Measurements from ENCODE around the gene FLT4. TPM values are rescaled to one million over a fixed set of nuclear protein-coding genes. Genes with fewer than 3 reads are reported as not detected.

The FLT4 gene
- total and polyA plus RNA-seq, 7 donors, result 0.23 to 16.9 (median 6.2) TPM

DNA sequence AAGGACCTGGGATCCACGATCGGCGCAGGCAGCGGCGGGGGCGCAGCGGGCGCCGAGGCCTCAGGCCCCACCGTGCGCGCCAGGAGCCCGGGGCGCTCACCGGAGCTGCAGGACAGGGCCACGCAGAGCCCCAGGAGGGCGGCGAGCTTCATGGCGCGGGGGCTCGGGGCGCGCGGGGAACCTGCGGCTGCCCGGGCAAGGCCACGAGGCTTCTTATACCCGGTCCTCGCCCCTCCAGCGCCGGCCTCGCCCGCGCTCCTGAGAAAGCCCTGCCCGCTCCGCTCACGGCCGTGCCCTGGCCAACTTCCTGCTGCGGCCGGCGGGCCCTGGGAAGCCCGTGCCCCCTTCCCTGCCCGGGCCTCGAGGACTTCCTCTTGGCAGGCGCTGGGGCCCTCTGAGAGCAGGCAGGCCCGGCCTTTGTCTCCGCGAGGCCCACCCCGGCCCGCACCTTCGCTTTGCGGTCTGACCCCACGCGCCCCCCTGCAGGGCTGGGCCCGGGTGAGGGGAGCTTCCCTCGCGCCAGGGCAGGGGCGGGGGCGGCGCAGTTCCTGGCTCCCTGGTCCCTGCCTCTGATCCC lies 58.0 kb downstream of the FLT4 start, which contains the start of gene SCGB3A1:
SCGB3A1 (minus strand) TSS at position 189 of the 577 bp plus-strand sequence; CDS start at position 152, 37 bp downstream.
- WGBS, 2 donors, result 3 to 5% methylated on average over 60 of the region's 60 CpGs
- H3K27ac ChIP-seq, result no peak within 1 kb of the TSS
- no peaks in the 10 kb centered on the region for H3K36me3 ChIP-seq
- intact Hi-C loops (cut with DNase I), result no loop called here
- H3K27me3 ChIP-seq, result peaks cover 15 to 54% (median 34%) of the 10 kb centered on the region in 3 donors
- no peak for TF ChIP-seq EP300 (IDR thresholded peaks at IDR 0.05)
- TF ChIP-seq POLR2A (IDR thresholded peaks at IDR 0.05), result no peak
- TF ChIP-seq POLR2AphosphoS5 (IDR thresholded peaks at IDR 0.05), result no peak
- TF ChIP-seq, protein P1, sequence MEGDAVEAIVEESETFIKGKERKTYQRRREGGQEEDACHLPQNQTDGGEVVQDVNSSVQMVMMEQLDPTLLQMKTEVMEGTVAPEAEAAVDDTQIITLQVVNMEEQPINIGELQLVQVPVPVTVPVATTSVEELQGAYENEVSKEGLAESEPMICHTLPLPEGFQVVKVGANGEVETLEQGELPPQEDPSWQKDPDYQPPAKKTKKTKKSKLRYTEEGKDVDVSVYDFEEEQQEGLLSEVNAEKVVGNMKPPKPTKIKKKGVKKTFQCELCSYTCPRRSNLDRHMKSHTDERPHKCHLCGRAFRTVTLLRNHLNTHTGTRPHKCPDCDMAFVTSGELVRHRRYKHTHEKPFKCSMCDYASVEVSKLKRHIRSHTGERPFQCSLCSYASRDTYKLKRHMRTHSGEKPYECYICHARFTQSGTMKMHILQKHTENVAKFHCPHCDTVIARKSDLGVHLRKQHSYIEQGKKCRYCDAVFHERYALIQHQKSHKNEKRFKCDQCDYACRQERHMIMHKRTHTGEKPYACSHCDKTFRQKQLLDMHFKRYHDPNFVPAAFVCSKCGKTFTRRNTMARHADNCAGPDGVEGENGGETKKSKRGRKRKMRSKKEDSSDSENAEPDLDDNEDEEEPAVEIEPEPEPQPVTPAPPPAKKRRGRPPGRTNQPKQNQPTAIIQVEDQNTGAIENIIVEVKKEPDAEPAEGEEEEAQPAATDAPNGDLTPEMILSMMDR (IDR thresholded peaks at IDR 0.05), result no peak
- peak within 1 kb of the TSS in 2 of 4 donors; percentile 18 to 21 for H3K4me3 ChIP-seq
- DNase-seq, result peak; percentile 59
- H3K9me3 ChIP-seq, result no peaks in the 10 kb centered on the region
- H3K4me1 ChIP-seq, result peaks cover 0 to 19% (median 8%) of the 10 kb centered on the region in 4 donors

DNA sequence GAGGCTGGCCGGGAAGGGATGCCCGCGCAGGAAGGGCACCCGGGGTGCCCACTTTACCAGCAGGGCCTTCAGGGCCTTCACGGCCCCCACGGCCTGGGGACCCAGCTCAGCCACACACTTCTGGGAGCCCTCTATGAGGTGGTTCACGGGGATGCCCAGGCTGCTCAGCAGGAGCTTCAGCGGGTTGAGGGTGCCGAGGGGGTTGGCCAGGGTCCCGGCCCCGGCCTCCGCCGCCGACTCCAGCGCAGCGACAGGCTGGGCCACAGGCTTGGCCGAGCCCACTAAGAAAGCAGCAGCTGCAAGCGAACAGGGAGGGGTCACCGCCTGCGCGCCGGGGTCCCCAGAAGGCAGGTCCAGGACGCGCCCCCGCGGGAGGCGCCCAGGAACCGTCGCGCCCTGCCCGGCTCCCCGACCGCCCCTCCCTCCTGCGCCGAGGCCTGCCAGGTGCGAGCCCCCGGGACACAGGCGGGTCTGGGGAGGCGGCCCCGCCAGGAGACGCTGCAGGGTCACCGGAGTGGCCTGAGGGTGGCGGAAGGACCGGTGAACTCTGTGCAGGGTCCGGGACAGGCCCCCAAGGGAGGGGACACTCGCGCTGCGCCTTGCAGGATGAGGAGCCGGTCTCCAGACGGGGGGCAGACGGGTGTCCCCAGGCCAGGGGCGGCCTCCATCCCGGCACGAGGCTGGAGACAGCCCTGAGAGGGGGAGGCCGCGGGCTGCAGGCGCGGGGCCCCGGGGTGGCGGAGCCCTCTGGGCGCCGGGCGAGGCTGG lies 58.7 kb downstream of the FLT4 start:
- peak overlapping the region in 2 of 4 donors; percentile 18 to 21 for H3K4me3 ChIP-seq

DNA sequence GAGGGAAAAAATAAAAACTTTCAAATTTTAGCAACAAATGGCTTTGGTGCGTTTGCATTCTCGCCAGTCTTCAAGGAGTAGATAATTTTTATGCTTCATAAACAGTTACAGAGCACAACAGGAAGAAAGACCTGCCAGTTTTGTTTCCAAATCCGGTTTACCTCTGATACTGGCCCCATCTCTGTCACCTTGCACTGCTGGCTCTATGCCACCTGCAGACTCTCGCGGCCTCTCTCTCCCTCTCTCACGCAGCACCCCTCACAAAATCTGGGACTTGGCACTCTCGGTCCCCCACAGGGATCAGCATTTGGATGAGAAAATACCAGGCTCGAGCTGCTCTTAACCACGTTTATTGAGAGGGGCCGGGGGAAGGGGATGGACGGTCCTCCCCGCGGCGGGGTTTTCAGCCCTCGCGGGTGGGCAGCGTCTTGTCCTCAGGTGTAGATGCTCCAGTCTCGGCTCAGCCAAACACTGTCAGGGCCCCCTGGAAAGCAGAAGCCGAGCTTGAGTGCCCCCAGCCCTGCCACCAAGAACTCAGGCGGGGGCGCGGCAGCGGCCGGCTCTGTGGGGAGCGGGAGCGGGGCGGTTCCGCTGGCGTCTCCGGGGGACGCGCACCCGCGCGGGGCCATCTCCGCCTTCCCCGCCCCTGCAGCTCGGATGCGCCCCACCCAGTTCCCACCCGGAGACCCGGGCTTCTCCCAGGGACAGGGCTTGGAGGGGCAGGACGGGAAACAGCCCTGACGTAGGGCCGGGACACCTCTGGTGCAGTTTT lies 59.4 kb downstream of the FLT4 start:
- H3K27ac ChIP-seq, result no peak overlapping the region
- H3K36me3 ChIP-seq, result no peaks in the 10 kb centered on the region
- H3K27me3 ChIP-seq, result peaks cover 15 to 54% (median 34%) of the 10 kb centered on the region in 3 donors
- no peak for TF ChIP-seq POLR2AphosphoS5 (IDR thresholded peaks at IDR 0.05)
- TF ChIP-seq, protein P1 (IDR thresholded peaks at IDR 0.05), result no peak
- TF ChIP-seq POLR2A (IDR thresholded peaks at IDR 0.05), result no peak
- TF ChIP-seq EP300 (IDR thresholded peaks at IDR 0.05), result no peak
- no peaks in the 10 kb centered on the region for H3K9me3 ChIP-seq
- H3K4me1 ChIP-seq, result peaks cover 0 to 19% (median 8%) of the 10 kb centered on the region in 4 donors
- intact Hi-C loops (cut with DNase I), result no loop called here
- peak overlapping the region in 1 of 4 donors; percentile 18 for H3K4me3 ChIP-seq
- no peak for DNase-seq
- 3 to 7% methylated on average over 44 of the region's 44 CpGs for WGBS, 2 donors

More for the DNA sequence above, 58.7 kb downstream of the FLT4 start:
- DNase-seq, result peak; percentile 44
- no peaks in the 10 kb centered on the region for H3K9me3 ChIP-seq
- H3K27me3 ChIP-seq, result peaks cover 15 to 54% (median 34%) of the 10 kb centered on the region in 3 donors
- H3K27ac ChIP-seq, result no peak overlapping the region
- 3 to 5% methylated on average over 63 of the region's 63 CpGs for WGBS, 2 donors
- TF ChIP-seq, protein P1 (IDR thresholded peaks at IDR 0.05), result no peak
- TF ChIP-seq EP300 (IDR thresholded peaks at IDR 0.05) (no peak), POLR2AphosphoS5 (IDR thresholded peaks at IDR 0.05) (no peak), POLR2A (IDR thresholded peaks at IDR 0.05) (no peak)
- H3K4me1 ChIP-seq, result peaks cover 0 to 19% (median 8%) of the 10 kb centered on the region in 4 donors
- intact Hi-C loops (cut with DNase I), result no loop called here
- H3K36me3 ChIP-seq, result no peaks in the 10 kb centered on the region

DNA sequence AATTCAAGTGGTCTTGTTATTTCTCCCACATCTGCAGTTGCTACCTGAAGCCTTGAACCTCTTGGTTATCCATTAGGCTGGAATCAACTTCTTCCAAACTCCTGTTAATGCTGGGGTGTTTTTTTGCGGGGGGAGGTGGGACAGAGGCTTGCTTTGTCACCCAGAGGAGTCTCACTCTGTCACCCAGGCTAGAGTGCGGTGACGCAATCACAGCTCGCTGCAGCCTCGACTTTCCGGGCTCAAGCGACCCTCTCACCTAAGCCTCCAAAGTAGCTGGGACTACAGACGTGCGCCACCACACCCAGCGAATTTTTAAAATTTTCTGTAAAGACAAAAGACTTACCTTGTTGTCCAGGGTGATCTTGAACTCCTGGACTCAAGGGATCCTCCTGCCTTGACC lies 62.5 kb downstream of the FLT4 start:
- TF ChIP-seq POLR2AphosphoS5 (IDR thresholded peaks at IDR 0.05), result no peak
- TF ChIP-seq POLR2A (IDR thresholded peaks at IDR 0.05), result no peak
- TF ChIP-seq EP300 (IDR thresholded peaks at IDR 0.05), result no peak
- TF ChIP-seq, protein P1 (IDR thresholded peaks at IDR 0.05), result no peak
- Histone ChIP-seq H3K4me1 (peaks cover 0 to 19% (median 8%) of the 10 kb centered on the region in 4 donors), H3K36me3 (no peaks in the 10 kb centered on the region), H3K27me3 (peaks cover 15 to 35% (median 20%) of the 10 kb centered on the region in 3 donors), H3K4me3 (no peak overlapping the region), H3K27ac (no peak overlapping the region), H3K9me3 (no peaks in the 10 kb centered on the region)
- intact Hi-C loops (cut with DNase I), result no loop called here
- no peak for DNase-seq
- 83 to 93% methylated on average over 10 of the region's 10 CpGs for WGBS, 2 donors

All from sigmoid colon (tissue), 7 donors.